ENCODE results near the gene EFEMP1.
A peak's percentile ranks its signal among the peaks of the same experiment; 100 is the strongest.

EFEMP1 gene

DNA sequence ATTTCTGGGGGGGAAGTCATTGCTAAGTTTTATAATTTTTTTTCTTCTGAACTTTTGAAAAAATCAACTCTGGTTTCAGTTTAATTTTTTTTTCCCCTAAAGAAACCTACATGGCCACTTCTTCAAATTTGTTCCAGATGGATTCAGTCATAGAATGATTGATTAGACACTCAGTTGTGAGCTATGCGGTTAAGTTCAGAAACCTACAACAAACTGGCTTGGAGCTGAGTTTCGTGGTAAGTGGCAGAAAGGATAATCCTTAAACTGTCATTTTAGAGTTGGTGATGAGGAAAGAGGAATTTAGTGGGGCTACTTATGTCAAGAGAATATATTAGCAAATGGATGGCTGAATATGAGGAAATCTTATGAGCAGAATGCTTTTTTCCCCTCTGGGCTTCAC lies 23.7 kb downstream of the EFEMP1 start:
- H2AFZ ChIP-seq (ENCODE audit: low read length, unreplicated experiment) = no peak overlapping the region
- H3K4me3 ChIP-seq (ENCODE audit: low read depth, low read length) = no peak overlapping the region

DNA sequence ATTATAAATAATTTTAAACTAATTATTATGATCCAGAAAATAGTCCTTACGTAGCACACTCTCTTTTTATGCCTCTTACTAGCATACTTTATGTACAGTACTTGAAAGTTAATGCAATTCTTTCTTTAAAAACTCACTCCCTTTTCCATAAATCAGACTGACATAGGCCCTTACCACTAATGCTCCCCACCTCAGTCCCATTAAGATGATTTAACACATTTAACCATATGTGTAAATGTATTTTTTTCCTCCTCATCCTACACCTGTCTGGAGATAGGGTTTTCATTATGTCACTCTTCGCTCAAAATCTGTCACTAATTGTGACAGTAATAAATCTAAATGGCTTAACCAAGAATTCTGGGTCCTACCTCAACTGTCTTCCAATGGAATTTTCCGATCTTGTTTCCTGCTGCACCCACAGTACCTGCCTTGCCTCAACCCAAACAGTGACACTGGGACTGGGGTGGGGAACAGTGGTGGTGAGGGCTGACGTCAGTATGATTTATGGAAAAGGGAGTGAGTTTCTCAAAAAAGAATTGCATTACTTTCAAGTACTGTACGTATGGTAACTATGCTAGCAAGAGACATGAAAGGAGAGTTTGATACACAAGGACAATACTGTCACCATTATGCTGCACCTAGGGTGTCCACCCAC lies 25.1 kb downstream of the EFEMP1 start:
- peaks cover 27% of the 10 kb centered on the region for H3K4me1 ChIP-seq (ENCODE audit: control insufficient read depth, insufficient read depth, low read length, unreplicated experiment)
- peaks cover 42% of the 10 kb centered on the region for H3K36me3 ChIP-seq (ENCODE audit: insufficient read depth, low read length)
- no peaks in the 10 kb centered on the region for H3K27me3 ChIP-seq (ENCODE audit: insufficient read depth, low read length)
- H3K27ac ChIP-seq (ENCODE audit: low read depth, low read length) = no peak overlapping the region
- no peak overlapping the region for H2AFZ ChIP-seq (ENCODE audit: low read length, unreplicated experiment)
- peaks cover 12% of the 10 kb centered on the region for H3K79me2 ChIP-seq (ENCODE audit: control insufficient read depth, insufficient read depth, low read length, unreplicated experiment)
- no peak overlapping the region for H3K4me3 ChIP-seq (ENCODE audit: low read depth, low read length)

More for the DNA sequence above, 23.7 kb downstream of the EFEMP1 start:
- H3K36me3 ChIP-seq (ENCODE audit: insufficient read depth, low read length) = peaks cover 54% of the 10 kb centered on the region
- H3K79me2 ChIP-seq (ENCODE audit: control insufficient read depth, insufficient read depth, low read length, unreplicated experiment) = peaks cover 12% of the 10 kb centered on the region
- H3K4me1 ChIP-seq (ENCODE audit: control insufficient read depth, insufficient read depth, low read length, unreplicated experiment) = peaks cover 23% of the 10 kb centered on the region
- no peaks in the 10 kb centered on the region for H3K27me3 ChIP-seq (ENCODE audit: insufficient read depth, low read length)
- H3K27ac ChIP-seq (ENCODE audit: low read depth, low read length) = no peak overlapping the region

DNA sequence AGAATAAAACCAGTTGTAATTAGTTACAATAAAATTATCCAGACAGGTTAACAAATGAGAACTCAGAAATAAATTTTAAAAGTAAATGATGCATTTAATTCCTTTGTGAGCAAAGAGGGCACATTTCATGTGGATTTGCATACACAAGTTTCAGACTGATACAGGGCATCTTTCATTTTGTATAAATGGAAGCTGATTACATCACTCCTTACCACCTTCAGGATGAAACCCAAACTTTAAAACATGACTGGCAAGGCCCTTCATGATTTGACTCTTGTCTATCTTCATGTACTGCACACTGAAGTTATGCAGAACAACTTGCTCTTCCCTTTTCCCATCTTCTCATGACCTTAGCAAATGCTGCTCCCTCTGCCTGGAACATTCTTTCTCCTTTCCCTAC lies 26.9 kb downstream of the EFEMP1 start:
- H3K4me3 ChIP-seq (ENCODE audit: low read depth, low read length) = no peak overlapping the region
- no peaks in the 10 kb centered on the region for H3K27me3 ChIP-seq (ENCODE audit: insufficient read depth, low read length)
- peaks cover 32% of the 10 kb centered on the region for H3K4me1 ChIP-seq (ENCODE audit: control insufficient read depth, insufficient read depth, low read length, unreplicated experiment)
- H2AFZ ChIP-seq (ENCODE audit: low read length, unreplicated experiment) = no peak overlapping the region
- H3K79me2 ChIP-seq (ENCODE audit: control insufficient read depth, insufficient read depth, low read length, unreplicated experiment) = peaks cover 15% of the 10 kb centered on the region
- peaks cover 37% of the 10 kb centered on the region for H3K36me3 ChIP-seq (ENCODE audit: insufficient read depth, low read length)
- no peak overlapping the region for H3K27ac ChIP-seq (ENCODE audit: low read depth, low read length)

DNA sequence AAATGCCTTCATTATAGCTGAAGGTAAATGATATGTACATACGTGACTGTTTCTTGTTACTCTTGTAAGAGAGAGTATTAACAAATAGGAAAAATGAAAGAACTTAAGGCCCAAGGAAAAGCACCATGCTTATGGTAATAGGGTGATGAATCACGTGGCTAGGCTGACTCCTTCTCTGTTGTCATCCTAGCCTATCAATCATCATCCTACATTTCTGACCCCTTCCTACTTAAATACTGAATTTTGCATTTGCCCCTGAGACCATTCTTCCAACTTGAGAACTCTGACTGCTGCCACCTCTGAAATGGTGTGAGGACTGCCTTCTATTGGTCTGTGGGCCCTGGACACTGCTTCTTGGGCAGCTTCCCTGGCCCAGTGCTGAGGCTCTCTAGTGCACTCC lies 28.9 kb downstream of the EFEMP1 start:
- Histone ChIP-seq H3K4me1 (ENCODE audit: control insufficient read depth, insufficient read depth, low read length, unreplicated experiment) (peaks cover 40% of the 10 kb centered on the region), H3K27ac (ENCODE audit: low read depth, low read length) (peak overlapping the region; percentile 15), H3K27me3 (ENCODE audit: insufficient read depth, low read length) (no peaks in the 10 kb centered on the region), H3K36me3 (ENCODE audit: insufficient read depth, low read length) (peaks cover 33% of the 10 kb centered on the region), H2AFZ (ENCODE audit: low read length, unreplicated experiment) (no peak overlapping the region), H3K79me2 (ENCODE audit: control insufficient read depth, insufficient read depth, low read length, unreplicated experiment) (peaks cover 11% of the 10 kb centered on the region), H3K4me3 (ENCODE audit: low read depth, low read length) (no peak overlapping the region)

DNA sequence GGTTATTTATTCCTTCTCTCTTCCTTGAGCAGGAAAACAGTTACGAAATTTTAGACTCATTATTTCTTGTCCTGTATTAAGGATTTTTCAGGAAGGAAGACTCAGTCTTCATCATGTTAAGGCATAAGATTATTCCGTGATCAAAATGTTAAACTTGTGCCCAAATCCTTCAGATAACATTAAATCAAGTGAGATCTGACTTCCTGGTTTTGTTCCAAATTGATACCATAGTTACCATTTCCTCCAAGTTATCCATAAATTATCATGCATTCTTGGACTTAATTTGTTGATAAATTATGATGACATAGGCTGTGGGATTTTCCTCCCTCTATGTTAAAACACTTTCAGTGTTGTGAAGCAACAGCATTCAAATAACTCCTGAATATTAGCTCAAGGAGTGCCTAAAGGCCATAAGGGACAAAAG lies 31.9 kb downstream of the EFEMP1 start:
- peak overlapping the region; percentile 99 for H3K27ac ChIP-seq (ENCODE audit: low read depth, low read length)
- H3K36me3 ChIP-seq (ENCODE audit: insufficient read depth, low read length) = peaks cover 20% of the 10 kb centered on the region
- peak overlapping the region; percentile 31 for H2AFZ ChIP-seq (ENCODE audit: low read length, unreplicated experiment)
- H3K27me3 ChIP-seq (ENCODE audit: insufficient read depth, low read length) = no peaks in the 10 kb centered on the region
- peak overlapping the region; percentile 22; the same call in 1 of the 2 replicates for H3K4me3 ChIP-seq (ENCODE audit: low read depth, low read length)
- peaks cover 4% of the 10 kb centered on the region for H3K79me2 ChIP-seq (ENCODE audit: control insufficient read depth, insufficient read depth, low read length, unreplicated experiment)
- peaks cover 70% of the 10 kb centered on the region for H3K4me1 ChIP-seq (ENCODE audit: control insufficient read depth, insufficient read depth, low read length, unreplicated experiment)

DNA sequence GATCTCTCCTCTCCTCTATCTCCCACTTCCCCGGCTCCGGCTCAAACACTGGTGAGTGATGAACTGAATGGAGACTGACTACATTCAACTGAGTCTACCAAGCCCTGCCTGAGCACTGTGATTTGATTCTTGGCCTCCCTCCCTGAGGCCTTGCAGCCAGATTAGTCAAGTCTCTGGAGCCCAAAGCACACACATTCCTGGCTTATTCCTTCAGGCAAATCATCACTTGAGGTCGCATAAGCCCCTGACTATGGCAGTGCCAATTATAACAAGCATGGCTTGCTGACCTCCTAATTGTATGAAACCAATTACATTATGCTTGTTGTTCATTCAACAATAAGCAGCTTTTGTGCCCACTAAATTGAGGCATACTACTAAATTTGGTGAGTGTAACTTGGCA lies 34.6 kb downstream of the EFEMP1 start:
- peak overlapping the region; percentile 45 for H2AFZ ChIP-seq (ENCODE audit: low read length, unreplicated experiment)
- H3K27ac ChIP-seq (ENCODE audit: low read depth, low read length) = peak overlapping the region; percentile 99
- peaks cover 13% of the 10 kb centered on the region for H3K36me3 ChIP-seq (ENCODE audit: insufficient read depth, low read length)
- H3K27me3 ChIP-seq (ENCODE audit: insufficient read depth, low read length) = no peaks in the 10 kb centered on the region
- H3K4me3 ChIP-seq (ENCODE audit: low read depth, low read length) = peak overlapping the region; percentile 1; the same call in 1 of the 2 replicates
- peaks cover 11% of the 10 kb centered on the region for H3K79me2 ChIP-seq (ENCODE audit: control insufficient read depth, insufficient read depth, low read length, unreplicated experiment)
- H3K4me1 ChIP-seq (ENCODE audit: control insufficient read depth, insufficient read depth, low read length, unreplicated experiment) = peaks cover 89% of the 10 kb centered on the region

DNA sequence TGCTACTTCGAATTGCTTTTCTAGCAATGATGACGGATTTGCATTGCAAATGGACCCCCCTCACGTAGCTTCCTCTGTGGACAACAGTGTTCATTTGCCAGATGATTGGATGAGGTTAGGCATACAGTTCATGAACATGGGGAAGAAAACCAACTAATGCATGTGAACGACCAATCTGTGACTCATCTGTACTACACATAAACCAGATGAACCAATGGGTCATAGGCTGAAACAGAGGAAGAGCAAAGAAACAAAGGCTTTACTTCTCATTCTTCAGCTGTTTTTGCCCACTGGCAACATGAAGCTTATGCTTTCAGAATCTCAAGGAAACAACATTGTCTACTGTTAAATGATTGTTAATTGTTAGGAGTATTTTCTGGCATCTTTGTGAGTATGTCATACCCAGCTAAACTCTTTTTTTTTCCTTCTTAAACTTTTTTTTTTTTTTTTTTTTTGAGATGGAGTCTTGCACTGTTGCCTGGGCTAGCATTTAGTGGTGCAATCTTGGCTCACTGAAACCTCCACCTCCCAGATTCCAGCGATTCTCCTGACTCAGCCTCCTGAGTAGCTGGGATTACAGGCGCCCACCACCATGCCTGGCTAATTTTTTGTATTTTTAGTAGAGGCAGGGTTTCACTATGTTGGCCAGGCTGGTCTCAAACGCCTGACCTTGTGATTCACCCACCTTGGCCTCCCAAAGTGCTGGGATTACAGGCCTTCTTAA lies 35.5 kb downstream of the EFEMP1 start:
- no peaks in the 10 kb centered on the region for H3K27me3 ChIP-seq (ENCODE audit: insufficient read depth, low read length)
- H3K79me2 ChIP-seq (ENCODE audit: control insufficient read depth, insufficient read depth, low read length, unreplicated experiment) = peaks cover 8% of the 10 kb centered on the region
- H2AFZ ChIP-seq (ENCODE audit: low read length, unreplicated experiment) = no peak overlapping the region
- peaks cover 98% of the 10 kb centered on the region for H3K4me1 ChIP-seq (ENCODE audit: control insufficient read depth, insufficient read depth, low read length, unreplicated experiment)
- peaks cover 10% of the 10 kb centered on the region for H3K36me3 ChIP-seq (ENCODE audit: insufficient read depth, low read length)
- peak overlapping the region; percentile 18; the same call in 1 of the 2 replicates for H3K4me3 ChIP-seq (ENCODE audit: low read depth, low read length)
- peak overlapping the region; percentile 99 for H3K27ac ChIP-seq (ENCODE audit: low read depth, low read length)

DNA sequence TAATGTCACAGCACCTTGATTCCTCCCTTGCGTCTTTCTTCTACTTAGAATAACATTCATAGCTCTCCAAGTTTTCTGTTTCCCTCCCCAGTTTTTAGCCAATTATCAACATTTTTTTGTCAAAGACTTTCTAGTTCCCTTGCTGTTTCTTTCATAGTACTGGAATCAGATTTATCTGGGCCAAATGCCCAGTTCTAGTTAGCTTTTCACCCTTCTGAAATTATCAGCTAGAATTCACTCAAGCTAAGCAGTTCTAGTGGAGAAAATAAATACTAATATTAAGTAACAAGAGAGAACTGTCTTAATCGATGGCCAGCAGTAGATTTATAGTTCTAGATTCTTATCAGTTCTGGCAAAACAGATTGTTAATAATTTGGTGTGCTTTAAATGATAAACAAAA lies 36.2 kb downstream of the EFEMP1 start:
- Histone ChIP-seq H2AFZ (ENCODE audit: low read length, unreplicated experiment) (no peak overlapping the region), H3K4me3 (ENCODE audit: low read depth, low read length) (peak overlapping the region; percentile 18; the same call in 1 of the 2 replicates), H3K36me3 (ENCODE audit: insufficient read depth, low read length) (peaks cover 3% of the 10 kb centered on the region), H3K27me3 (ENCODE audit: insufficient read depth, low read length) (no peaks in the 10 kb centered on the region), H3K27ac (ENCODE audit: low read depth, low read length) (peak overlapping the region; percentile 99), H3K79me2 (ENCODE audit: control insufficient read depth, insufficient read depth, low read length, unreplicated experiment) (peaks cover 8% of the 10 kb centered on the region), H3K4me1 (ENCODE audit: control insufficient read depth, insufficient read depth, low read length, unreplicated experiment) (peaks cover 97% of the 10 kb centered on the region)

DNA sequence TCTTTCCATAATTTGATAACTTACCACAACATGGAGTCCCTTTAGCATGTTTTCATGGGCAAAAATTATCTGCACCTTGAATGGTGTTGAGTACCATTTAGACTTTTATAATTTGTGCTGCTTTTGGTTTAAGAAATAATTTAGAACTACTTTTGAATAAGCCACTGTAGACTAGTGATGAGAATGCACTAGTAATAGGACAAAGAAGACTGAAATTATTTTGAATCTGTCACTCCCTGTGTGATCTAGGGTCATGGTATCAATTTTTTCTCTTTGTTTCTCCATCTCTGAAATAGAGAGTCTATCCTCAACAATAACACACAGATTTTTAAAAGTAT lies 37.7 kb downstream of the EFEMP1 start:
- Histone ChIP-seq H3K36me3 (ENCODE audit: insufficient read depth, low read length) (peaks cover 7% of the 10 kb centered on the region), H3K27ac (ENCODE audit: low read depth, low read length) (peak overlapping the region; percentile 99), H3K27me3 (ENCODE audit: insufficient read depth, low read length) (no peaks in the 10 kb centered on the region), H3K4me1 (ENCODE audit: control insufficient read depth, insufficient read depth, low read length, unreplicated experiment) (peaks cover 90% of the 10 kb centered on the region), H3K4me3 (ENCODE audit: low read depth, low read length) (no peak overlapping the region; the same call in 1 of the 2 replicates), H2AFZ (ENCODE audit: low read length, unreplicated experiment) (no peak overlapping the region), H3K79me2 (ENCODE audit: control insufficient read depth, insufficient read depth, low read length, unreplicated experiment) (peaks cover 8% of the 10 kb centered on the region)

DNA sequence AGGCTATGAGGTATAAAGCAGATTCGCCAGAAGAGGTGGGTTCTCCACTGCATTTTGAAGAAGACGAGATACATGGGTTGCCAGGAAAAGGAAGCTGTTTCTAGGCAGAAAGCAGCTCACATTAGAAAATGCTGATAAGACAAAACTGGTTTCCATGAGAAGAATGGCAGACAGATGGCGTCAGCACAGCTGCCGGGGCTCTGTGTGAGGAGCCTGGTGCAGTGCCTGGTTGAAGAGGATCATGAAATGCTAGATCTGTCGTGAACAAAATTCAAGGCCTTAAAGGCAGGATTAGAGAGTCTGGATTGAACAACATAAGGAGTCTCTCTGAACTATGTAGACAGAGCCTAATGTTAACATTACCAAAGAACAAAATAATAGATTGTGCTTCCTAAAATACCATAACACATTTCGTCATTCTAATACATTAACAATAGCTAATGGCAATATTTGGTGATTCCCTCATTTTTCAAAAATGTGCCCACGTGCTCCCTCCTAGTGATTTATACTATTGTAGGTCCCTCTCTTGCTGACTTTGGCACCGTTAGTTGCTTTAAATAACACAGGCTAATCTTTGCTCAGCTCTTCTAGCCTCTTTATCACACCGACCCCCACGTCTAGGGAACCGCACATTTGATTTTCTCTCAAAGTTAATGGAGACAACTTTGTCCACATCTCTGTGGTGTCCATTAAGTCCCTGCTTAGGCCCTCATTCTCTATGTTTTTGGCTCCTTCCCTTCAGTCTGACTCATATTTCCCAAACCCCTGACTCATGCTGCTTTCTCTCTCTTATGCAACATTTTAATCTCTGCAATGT lies 38.2 kb downstream of the EFEMP1 start:
- peak overlapping the region; percentile 99 for H3K27ac ChIP-seq (ENCODE audit: low read depth, low read length)
- no peaks in the 10 kb centered on the region for H3K27me3 ChIP-seq (ENCODE audit: insufficient read depth, low read length)
- peaks cover 90% of the 10 kb centered on the region for H3K4me1 ChIP-seq (ENCODE audit: control insufficient read depth, insufficient read depth, low read length, unreplicated experiment)
- peak overlapping the region; percentile 30; the same call in 1 of the 2 replicates for H3K4me3 ChIP-seq (ENCODE audit: low read depth, low read length)
- H3K79me2 ChIP-seq (ENCODE audit: control insufficient read depth, insufficient read depth, low read length, unreplicated experiment) = peaks cover 8% of the 10 kb centered on the region
- H3K36me3 ChIP-seq (ENCODE audit: insufficient read depth, low read length) = peaks cover 13% of the 10 kb centered on the region
- no peak overlapping the region for H2AFZ ChIP-seq (ENCODE audit: low read length, unreplicated experiment)

Data from ACC112 (cell line).